Measurements from ENCODE around the gene KIF3C.

GRCh38 chr2:25929789-25930473 is 52.4 kb downstream of the KIF3C start:
- TF ChIP-seq POLR2AphosphoS5 (IDR thresholded peaks at IDR 0.05; ENCODE audit: insufficient read depth, low read depth, low read length) (no peak), EZH2 (IDR thresholded peaks at IDR 0.05; ENCODE audit: borderline replicate concordance, low read depth, low read length, severe bottlenecking) (no peak), POLR2A (IDR thresholded peaks at IDR 0.05; ENCODE audit: low read depth, low read length) (no peak), CTCF (IDR thresholded peaks at IDR 0.05; ENCODE audit: extremely low read depth in 1 of 2, insufficient read depth in 1 of 2, low read depth in 1 of 2, low read length in 2 of 2) (no peak), MAX (IDR thresholded peaks at IDR 0.05; ENCODE audit: insufficient read depth, insufficient read length) (no peak), FOS (IDR thresholded peaks at IDR 0.05; ENCODE audit: borderline replicate concordance, insufficient read depth, low read length) (no peak), JUN (IDR thresholded peaks at IDR 0.05; ENCODE audit: borderline replicate concordance, insufficient read depth, insufficient read length, low read depth) (no peak), GATA2 (IDR thresholded peaks at IDR 0.05; ENCODE audit: insufficient read depth, insufficient read length, low read depth, low read length) (no peak)

Measured in endothelial cell of umbilical vein (primary cell).